NB4 (cell line): ENCODE data around the gene EIF3B.

Experiments
- CTCF ChIP-seq: IDR thresholded peaks from one replicate; pipeline ENCODE4 v1.5.1; 2012; ENCODE audit warnings: low read depth, low read length
- MAX ChIP-seq: IDR thresholded peaks from 2 replicates; pipeline ENCODE4 v1.6.1; 2011; ENCODE audit warnings: low read depth, low read length
- MYC ChIP-seq: IDR thresholded peaks from 2 replicates; pipeline ENCODE4 v1.6.1; 2011; ENCODE audit warnings: low read depth, low read length
- POLR2A ChIP-seq: IDR thresholded peaks from 2 replicates; pipeline ENCODE4 v1.6.1; 2011; ENCODE audit warnings: mild to moderate bottlenecking; ENCODE audit not compliant: insufficient read length; ENCODE audit errors: extremely low read depth

GRCh38 chr7:2369139-2369538 is 14.5 kb downstream of the EIF3B start:
- no peak for TF ChIP-seq CTCF
- TF ChIP-seq MYC = no peak
- TF ChIP-seq POLR2A = no peak
- TF ChIP-seq MAX = no peak
